Right lobe of liver (tissue), 4 donors: ENCODE measurements around the gene TPRG1L.

Experiments
- CTCF ChIP-seq, 4 donors: fragments of 200-600 bp in 3 of 4; fragments of 450-650 bp in 1 of 4; IDR thresholded peaks; one replicate each; pipeline versions ENCODE4 v1.5.1 to v1.8.0; 2016 to 2022; ENCODE audit warnings: antibody characterized with exemption in 4 of 4, mild to moderate bottlenecking in 2 of 4
- POLR2A ChIP-seq: fragments of 450-650 bp; IDR thresholded peaks from one replicate; pipeline ENCODE4 v1.6.1; 2017; ENCODE audit warnings: antibody characterized with exemption, mild to moderate bottlenecking
- donor health status: DM: no; HTN: no; CAD: no.
- donor health status: DM: no; HTN: no; CAD: no.
- donor health status: DM: no; HTN: yes; CAD: no.

GRCh38 chr1:3628445-3628844 is 3.6 kb downstream of the TPRG1L start:
- no peak for TF ChIP-seq CTCF (IDR thresholded peaks at IDR 0.05)
- TF ChIP-seq POLR2A: no peak
